DMS79 treated with DMSO at 0.1 percent for 48 hours (cell line): ENCODE data around the gene PRSS27.
"Not testable (repeated sequence)": the region's sequence is repeated elsewhere in the genome, so short reads cannot be mapped to it uniquely, and the experiment has no call there.

Experiments
- DNase-seq: peaks from one replicate; lab custom pipeline; 2025; lab: John Stamatoyannopoulos, UW

The PRSS27 gene

GRCh38 chr16:2673066-2673999, 46.7 kb downstream of the PRSS27 start:
- DNase-seq = peak; percentile 81

DNA sequence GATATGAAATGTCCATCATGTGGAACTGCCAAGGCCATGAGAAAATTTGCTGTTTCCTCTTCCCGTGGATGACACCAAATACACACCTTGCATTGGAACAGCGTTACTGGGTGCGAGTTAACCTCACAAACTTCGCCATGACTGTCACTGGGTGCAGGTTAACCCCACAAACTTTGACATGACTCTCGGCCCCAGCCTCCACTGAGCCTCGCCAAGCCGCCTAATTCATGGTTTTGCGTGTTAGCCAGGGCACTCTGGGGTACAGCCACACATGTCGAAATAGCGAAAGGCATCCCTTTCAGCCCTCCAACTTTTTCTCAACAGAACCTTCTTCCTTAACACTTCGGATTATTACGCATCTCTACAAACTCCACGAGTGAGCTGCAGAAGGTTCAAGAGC, 48.3 kb downstream of the PRSS27 start:
- DNase-seq = no peak

DNA sequence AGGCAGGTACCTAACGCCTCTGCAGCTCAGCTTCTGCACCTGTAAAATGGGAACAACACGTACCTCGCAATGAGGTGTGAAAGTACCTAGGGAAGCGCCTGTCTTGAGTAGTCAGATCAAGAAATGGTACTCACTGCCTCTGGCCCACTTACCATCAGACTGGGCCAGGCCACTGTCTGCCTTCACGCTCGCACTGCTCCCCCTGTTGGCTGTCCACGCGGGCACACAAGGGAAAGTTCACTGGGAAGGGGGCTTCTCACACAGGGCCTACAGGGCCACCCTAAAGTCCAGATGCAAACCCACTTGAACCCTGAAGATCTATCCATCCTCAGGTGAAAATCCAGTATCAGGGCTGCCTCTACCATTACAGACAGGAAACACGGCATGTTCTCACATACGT, 48.8 kb downstream of the PRSS27 start:
- not testable (repeated sequence) for DNase-seq

DNA sequence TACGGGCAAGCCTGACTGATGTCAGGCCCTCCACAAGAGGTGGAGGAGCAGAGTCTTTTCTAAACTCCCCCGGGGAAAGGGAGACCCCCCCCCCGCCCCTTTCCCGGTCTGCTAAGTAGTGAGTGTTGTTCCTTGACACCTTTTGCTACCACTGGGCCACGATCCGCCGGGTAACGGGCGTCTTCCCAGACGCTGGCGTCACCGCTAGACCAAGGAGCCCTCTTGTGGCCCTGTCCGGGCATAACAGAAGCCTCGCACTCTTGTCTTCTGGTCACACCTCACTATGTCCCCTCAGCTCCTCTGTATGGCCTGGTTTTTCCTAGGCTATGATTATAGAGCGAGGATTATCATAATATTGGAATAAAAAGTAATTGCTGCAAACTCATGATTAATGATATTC, 50.0 kb downstream of the PRSS27 start:
- DNase-seq = not testable (repeated sequence)

DNA sequence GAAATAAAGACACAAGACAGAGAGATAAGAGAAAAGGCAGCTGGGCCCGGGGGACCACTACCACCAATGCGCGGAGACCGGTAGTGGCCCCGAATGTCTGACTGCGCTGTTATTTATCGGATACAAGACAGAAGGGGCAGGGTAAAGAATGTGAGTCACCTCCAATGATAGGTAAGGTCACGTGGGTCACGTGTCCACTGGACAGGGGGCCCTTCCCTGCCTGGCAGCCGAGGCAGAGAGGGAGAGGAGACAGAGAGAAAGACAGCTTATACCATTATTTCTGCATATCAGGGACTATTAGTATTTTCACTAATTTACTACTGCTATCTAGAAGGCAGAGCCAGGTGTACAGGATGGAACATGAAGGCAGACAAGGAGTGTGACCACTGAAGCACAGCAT, 50.4 kb downstream of the PRSS27 start:
- not testable (repeated sequence) for DNase-seq

DNA sequence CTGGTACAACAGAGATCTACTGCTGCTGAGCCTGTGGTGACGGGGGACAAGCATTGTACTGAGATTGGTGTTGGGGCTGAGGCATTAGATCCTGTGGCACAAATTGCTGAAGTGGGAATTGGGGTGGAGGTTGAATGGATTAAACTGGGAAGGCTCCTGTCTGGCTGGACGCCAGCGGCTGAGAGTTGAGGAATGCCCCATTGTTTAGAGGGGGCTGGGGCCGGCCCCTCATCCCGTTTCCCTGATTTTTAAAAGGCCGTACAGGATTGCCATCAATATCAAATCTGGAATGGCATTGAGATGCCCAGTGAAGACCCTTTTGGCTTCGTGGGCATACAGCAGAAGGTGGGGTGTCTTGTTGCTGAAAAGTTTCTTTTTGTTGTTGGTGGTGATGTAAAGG, 53.4 kb downstream of the PRSS27 start:
- not testable (repeated sequence) for DNase-seq

DNA sequence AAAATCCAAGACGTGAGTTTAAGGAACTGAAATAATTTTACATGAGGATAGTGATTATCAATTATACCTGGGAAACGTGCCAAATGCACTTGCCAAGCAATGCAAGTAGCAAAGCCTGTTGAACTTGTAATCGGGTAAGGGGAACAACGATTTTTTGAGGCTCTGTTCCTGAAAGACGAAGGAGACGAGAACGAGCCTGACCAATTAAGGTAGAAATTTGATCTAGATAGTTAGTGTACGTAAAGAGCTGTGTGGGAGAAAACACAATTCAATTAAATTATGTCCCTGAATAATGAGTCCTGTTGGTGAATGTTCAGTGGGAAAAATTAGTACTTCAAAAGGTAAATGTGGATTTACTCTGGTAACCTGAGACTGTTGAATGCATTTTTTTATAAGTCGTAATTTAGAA, 55.4 kb downstream of the PRSS27 start:
- peak; percentile 58 for DNase-seq

GRCh38 chr16:2663553-2664546, 56.2 kb downstream of the PRSS27 start:
- DNase-seq = peak; percentile 43
